Neural cell (in vitro differentiated cells): ENCODE data around the gene ATG9B.
"Not testable (repeated sequence)": the region's sequence is repeated elsewhere in the genome, so short reads cannot be mapped to it uniquely, and the experiment has no call there.

Experiments
- EP300 ChIP-seq: fragments of 450-650 bp; conservative IDR thresholded peaks from 2 replicates; pipeline ENCODE4 v1.6.1; 2014; ENCODE audit warnings: antibody characterized with exemption, mild to moderate bottlenecking, moderate library complexity; ENCODE audit not compliant: poor library complexity, severe bottlenecking
- EZH2 ChIP-seq: fragments of 200-600, 300-800 bp; shearing (Covaris generic), sonication (generic); IDR thresholded peaks from 2 replicates; pipeline ENCODE4 v1.6.1; 2014; ENCODE audit warnings: antibody characterized with exemption, low read length, borderline replicate concordance, mild to moderate bottlenecking; ENCODE audit not compliant: insufficient read depth, poor library complexity, severe bottlenecking
- MXI1 ChIP-seq: fragments of 450-650 bp; conservative IDR thresholded peaks from 2 replicates; pipeline ENCODE4 v1.6.1; 2014; ENCODE audit warnings: antibody characterized with exemption, mild to moderate bottlenecking; ENCODE audit not compliant: poor library complexity, severe bottlenecking
- POLR2AphosphoS5 ChIP-seq: IDR thresholded peaks from 2 replicates; pipeline ENCODE4 v1.6.1; 2012
- TF ChIP-seq, protein P1 (sequence below): fragments of 450-650 bp; IDR thresholded peaks from 2 replicates; pipeline ENCODE4 v1.5.1; 2014; ENCODE audit warnings: antibody characterized with exemption, mild to moderate bottlenecking, moderate library complexity; ENCODE audit not compliant: poor library complexity, severe bottlenecking

DNA sequence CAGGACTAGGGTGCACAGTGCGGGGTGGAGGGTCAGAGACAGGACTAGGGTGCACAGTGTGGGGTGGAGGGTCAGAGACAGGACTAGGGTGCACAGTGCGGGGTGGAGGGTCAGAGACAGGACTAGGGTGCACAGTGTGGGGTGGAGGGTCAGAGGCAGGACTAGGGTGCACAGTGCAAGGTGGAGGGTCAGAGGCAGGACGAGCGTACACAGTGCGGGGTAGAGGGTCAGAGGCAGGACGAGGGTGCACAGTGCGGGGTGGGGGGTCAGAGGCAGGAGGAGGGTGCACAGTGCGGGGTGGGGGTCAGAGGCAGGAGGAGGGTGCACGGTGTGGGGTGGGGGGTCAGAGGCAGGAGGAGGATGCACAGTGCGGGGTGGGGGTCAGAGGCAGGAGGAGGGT lies 19.2 kb upstream of the ATG9B start:
- TF ChIP-seq, protein P1, sequence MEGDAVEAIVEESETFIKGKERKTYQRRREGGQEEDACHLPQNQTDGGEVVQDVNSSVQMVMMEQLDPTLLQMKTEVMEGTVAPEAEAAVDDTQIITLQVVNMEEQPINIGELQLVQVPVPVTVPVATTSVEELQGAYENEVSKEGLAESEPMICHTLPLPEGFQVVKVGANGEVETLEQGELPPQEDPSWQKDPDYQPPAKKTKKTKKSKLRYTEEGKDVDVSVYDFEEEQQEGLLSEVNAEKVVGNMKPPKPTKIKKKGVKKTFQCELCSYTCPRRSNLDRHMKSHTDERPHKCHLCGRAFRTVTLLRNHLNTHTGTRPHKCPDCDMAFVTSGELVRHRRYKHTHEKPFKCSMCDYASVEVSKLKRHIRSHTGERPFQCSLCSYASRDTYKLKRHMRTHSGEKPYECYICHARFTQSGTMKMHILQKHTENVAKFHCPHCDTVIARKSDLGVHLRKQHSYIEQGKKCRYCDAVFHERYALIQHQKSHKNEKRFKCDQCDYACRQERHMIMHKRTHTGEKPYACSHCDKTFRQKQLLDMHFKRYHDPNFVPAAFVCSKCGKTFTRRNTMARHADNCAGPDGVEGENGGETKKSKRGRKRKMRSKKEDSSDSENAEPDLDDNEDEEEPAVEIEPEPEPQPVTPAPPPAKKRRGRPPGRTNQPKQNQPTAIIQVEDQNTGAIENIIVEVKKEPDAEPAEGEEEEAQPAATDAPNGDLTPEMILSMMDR: not testable (repeated sequence)
- TF ChIP-seq POLR2AphosphoS5, EP300, EZH2, MXI1: not testable (repeated sequence)
